NT2/D1 (cell line): ENCODE results near the gene COL6A2.

Experiments
- DNase-seq: peaks from one replicate; pipeline ENCODE4 v3.0.0-alpha.2; 2011; ENCODE audit warnings: low read depth, low spot score
- H3K27me3 ChIP-seq: 2 replicates; pipeline ENCODE4 v1.6.0; 2011; ENCODE audit warnings: mild to moderate bottlenecking; ENCODE audit not compliant: insufficient read length, insufficient read depth
- H3K36me3 ChIP-seq: 2 replicates; pipeline ENCODE4 v1.6.1; 2011; ENCODE audit warnings: mild to moderate bottlenecking, low read length, mixed read lengths; ENCODE audit not compliant: insufficient read depth, insufficient read length
- H3K4me1 ChIP-seq: 2 replicates; pipeline ENCODE4 v1.5.1; 2011; ENCODE audit not compliant: insufficient read depth, insufficient read length
- H3K4me3 ChIP-seq: 2 replicates; pipeline ENCODE4 v1.5.1; 2011; ENCODE audit warnings: low read depth; ENCODE audit not compliant: insufficient read length
- H3K9ac ChIP-seq: 2 replicates; pipeline ENCODE4 v1.6.0; 2011; ENCODE audit warnings: low read depth; ENCODE audit not compliant: insufficient read length
- H3K9me3 ChIP-seq: 2 replicates; pipeline ENCODE4 v1.5.1; 2011; ENCODE audit warnings: mild to moderate bottlenecking, low read length; ENCODE audit not compliant: insufficient read depth
- SUZ12 ChIP-seq: IDR thresholded peaks from 2 replicates; pipeline ENCODE4 v1.6.1; 2011; ENCODE audit not compliant: insufficient read length, insufficient read depth; ENCODE audit errors: extremely low read depth
- YY1 ChIP-seq: IDR thresholded peaks from 2 replicates; pipeline ENCODE4 v1.6.1; 2011; ENCODE audit not compliant: insufficient read length, insufficient read depth
- ZNF274 ChIP-seq: IDR thresholded peaks from 2 replicates; pipeline ENCODE4 v1.6.1; 2011; ENCODE audit warnings: mild to moderate bottlenecking, low read depth, low read length

Gene COL6A2

DNA sequence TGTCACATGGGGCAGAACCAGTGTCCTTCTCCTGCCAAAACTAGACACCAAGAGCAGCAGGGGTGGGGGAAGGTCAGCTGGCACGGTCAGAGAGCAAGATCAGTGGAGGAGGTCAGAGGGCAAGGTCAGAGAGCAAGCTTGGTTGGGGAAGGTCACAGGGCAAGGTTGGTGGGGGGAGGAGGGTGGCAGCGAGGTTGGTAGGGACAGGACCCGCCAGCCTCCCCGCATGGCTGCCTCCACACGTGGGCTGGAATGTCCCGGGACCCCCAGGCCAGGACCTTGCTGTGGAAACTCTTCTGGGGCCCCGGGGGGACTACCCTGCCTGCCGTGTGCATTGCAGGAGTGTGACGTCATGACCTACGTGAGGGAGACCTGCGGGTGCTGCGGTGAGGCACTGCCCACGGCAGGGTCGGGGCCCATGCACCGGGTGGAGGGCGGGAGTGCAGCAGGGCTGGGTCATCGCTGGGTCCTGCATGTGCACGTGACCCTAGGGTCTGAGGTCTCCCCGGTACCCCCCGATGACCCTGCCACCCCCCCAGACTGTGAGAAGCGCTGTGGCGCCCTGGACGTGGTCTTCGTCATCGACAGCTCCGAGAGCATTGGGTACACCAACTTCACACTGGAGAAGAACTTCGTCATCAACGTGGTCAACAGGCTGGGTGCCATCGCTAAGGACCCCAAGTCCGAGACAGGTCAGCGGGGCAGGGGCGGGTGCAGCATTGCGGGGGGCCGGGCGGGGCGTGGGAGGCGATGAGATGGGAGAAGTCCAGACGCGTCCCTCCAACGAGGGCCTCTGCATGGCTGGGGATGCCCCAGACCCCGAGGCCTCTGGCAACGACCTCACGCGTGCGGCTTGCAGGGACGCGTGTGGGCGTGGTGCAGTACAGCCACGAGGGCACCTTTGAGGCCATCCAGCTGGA is 27.3 kb downstream of the COL6A2 start:
- H3K36me3 ChIP-seq: peaks cover 97% of the 10 kb centered on the region

GRCh38 chr21:46125846-46126301 is 28.0 kb downstream of the COL6A2 start:
- H3K4me1 ChIP-seq: peaks cover 22% of the 10 kb centered on the region
- no peak for DNase-seq
- TF ChIP-seq YY1 (no peak), SUZ12 (no peak), ZNF274 (no peak)
- no peak overlapping the region for H3K4me3 ChIP-seq
- no peaks in the 10 kb centered on the region for H3K27me3 ChIP-seq
- H3K9ac ChIP-seq: no peak overlapping the region
- peaks cover 97% of the 10 kb centered on the region for H3K36me3 ChIP-seq
- no peaks in the 10 kb centered on the region for H3K9me3 ChIP-seq

More for the DNA sequence above, 27.3 kb downstream of the COL6A2 start:
- no peak for DNase-seq
- no peak overlapping the region for H3K4me3 ChIP-seq
- no peaks in the 10 kb centered on the region for H3K9me3 ChIP-seq
- no peak overlapping the region for H3K9ac ChIP-seq
- TF ChIP-seq YY1 (no peak), SUZ12 (no peak), ZNF274 (no peak)
- H3K4me1 ChIP-seq: peaks cover 22% of the 10 kb centered on the region
- H3K27me3 ChIP-seq: no peaks in the 10 kb centered on the region

DNA sequence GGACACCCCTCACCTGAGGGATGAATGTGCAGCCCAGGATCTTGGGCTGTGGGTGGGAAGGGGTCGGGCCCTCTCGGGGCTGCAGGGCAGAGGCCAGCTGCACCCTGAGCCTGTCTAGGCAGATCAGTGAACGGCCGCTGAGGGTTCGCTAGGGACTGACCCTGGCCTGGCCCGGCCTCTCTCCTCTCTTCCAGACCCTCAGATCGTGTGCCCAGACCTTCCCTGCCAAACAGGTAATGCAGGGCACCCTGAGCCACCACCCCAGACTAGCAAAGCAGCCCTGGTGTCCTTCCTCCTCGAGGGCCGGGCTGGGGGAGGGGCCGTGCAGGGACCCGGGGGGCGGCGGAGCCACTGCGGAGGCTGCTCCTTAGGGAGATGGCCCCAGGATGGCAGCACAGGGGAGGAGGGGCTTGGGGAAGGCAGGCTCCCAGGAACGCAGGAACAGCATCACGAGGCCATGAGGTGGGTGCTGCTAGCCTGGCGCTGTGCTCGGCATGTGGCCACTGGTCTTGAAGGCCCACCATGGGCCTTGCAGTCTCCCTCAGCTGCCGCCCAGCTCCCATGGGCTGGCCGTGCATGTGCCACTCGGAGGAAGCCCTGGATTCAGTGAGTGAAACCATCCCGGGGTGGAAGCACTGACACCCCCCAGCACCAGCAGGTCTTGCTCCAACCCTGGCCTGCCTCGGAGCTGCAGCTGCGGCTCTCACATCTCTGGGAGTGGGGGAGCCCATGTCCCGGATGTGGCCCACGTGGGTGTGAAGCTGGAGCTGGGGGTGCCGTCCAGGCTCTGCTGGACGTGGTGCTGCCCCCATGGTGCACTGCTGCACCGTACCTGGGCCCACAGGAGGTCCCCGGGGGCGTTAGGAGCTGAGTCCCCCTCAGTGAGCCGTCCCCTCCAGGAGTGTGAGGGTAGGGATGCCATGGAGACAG is 28.7 kb downstream of the COL6A2 start:
- Histone ChIP-seq H3K4me1 (peaks cover 22% of the 10 kb centered on the region), H3K9me3 (no peaks in the 10 kb centered on the region), H3K9ac (no peak overlapping the region), H3K36me3 (peaks cover 94% of the 10 kb centered on the region), H3K4me3 (no peak overlapping the region), H3K27me3 (no peaks in the 10 kb centered on the region)
- TF ChIP-seq ZNF274: no peak
- TF ChIP-seq YY1: no peak
- TF ChIP-seq SUZ12: no peak
- DNase-seq: no peak

GRCh38 chr21:46127239-46128105 is 29.6 kb downstream of the COL6A2 start:
- H3K27me3 ChIP-seq: no peaks in the 10 kb centered on the region
- H3K9ac ChIP-seq: peak overlapping the region; percentile 47
- no peak for DNase-seq
- peaks cover 18% of the 10 kb centered on the region for H3K4me1 ChIP-seq
- peaks cover 94% of the 10 kb centered on the region for H3K36me3 ChIP-seq
- no peaks in the 10 kb centered on the region for H3K9me3 ChIP-seq
- H3K4me3 ChIP-seq: no peak overlapping the region
- TF ChIP-seq YY1 (no peak), SUZ12 (no peak), ZNF274 (no peak)

- H3K36me3 ChIP-seq: peaks cover 90% of the 10 kb centered on the region
- TF ChIP-seq ZNF274 (no peak), YY1 (no peak), SUZ12 (no peak)
- peaks cover 18% of the 10 kb centered on the region for H3K4me1 ChIP-seq
- H3K27me3 ChIP-seq: no peaks in the 10 kb centered on the region
- H3K9ac ChIP-seq: peak overlapping the region; percentile 47
- H3K4me3 ChIP-seq: no peak overlapping the region
- DNase-seq: no peak
- H3K9me3 ChIP-seq: no peaks in the 10 kb centered on the region
Measured at GRCh38 chr21:46128106-46128932, 30.4 kb downstream of the COL6A2 start.

DNA sequence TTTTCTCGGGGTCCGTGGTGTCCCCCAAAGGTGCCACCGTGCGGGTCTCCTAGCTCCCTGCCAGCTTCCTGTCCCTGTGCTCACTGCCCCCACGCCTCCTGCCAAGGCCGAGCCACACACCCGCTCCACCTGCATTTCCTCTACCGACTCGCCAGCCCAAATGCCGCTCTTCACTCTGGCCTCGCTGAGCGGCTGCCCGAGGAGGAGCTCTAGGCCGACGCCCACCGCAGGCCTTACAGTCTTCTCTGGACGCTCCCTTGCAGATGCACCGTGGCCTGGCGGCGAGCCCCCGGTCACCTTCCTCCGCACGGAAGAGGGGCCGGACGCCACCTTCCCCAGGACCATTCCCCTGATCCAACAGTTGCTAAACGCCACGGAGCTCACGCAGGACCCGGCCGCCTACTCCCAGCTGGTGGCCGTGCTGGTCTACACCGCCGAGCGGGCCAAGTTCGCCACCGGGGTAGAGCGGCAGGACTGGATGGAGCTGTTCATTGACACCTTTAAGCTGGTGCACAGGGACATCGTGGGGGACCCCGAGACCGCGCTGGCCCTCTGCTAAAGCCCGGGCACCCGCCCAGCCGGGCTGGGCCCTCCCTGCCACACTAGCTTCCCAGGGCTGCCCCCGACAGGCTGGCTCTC is 31.1 kb downstream of the COL6A2 start:
- no peak for TF ChIP-seq SUZ12
- no peak for TF ChIP-seq YY1
- TF ChIP-seq ZNF274: no peak
- Histone ChIP-seq H3K36me3 (peaks cover 83% of the 10 kb centered on the region), H3K9me3 (no peaks in the 10 kb centered on the region), H3K4me1 (peaks cover 18% of the 10 kb centered on the region), H3K9ac (peak overlapping the region; percentile 61), H3K27me3 (no peaks in the 10 kb centered on the region), H3K4me3 (no peak overlapping the region)
- DNase-seq: no peak
